Left colon (tissue), 2 donors: ENCODE data around the gene CEP350. TPM values are rescaled to one million over a fixed set of nuclear protein-coding genes. Genes with fewer than 3 reads are reported as not detected.
"Not testable (repeated sequence)": the region's sequence is repeated elsewhere in the genome, so short reads cannot be mapped to it uniquely, and the experiment has no call there.

Experiments
- ATAC-seq: fragments of 200-7000 bp; cut with Tn5 transposase; one replicate; pipeline ENCODE4 v1.9.1; 2020; ENCODE audit warnings: mild to moderate bottlenecking, moderate library complexity
- DNase-seq, 2 donors: peaks; one replicate each; pipeline ENCODE4 v3.0.0-alpha.2; 2020
- intact Hi-C, 2 donors: fragments of 100-400 bp; cut with DNase I in 1 of 2; cut with micrococcal nuclease in 1 of 2; formaldehyde crosslinking; loops; one replicate each; pipeline versions ENCODE4 v1.11.2 to v1.14.0; 2022; cut with DNase I, micrococcal nuclease
- total RNA-seq, 2 donors: library from RNA; stranded (reverse); fragmentation: NEBNext Ultra II Directional; extraction: Animal tissue kit (Norgen Biotek cat#: 25700); gene quantifications; one replicate each; pipeline ENCODE4 v1.2.1, GENCODE V29; 2021
- donor health status: DM: no; HTN: no; CAD: no.
- donor health status: DM: yes; HTN: yes; CAD: no.

CEP350 gene
- total RNA-seq, 2 donors from 2014 or later, result 47.7 to 49.7 TPM

GRCh38 chr1:179971563-179972496 lies 17.2 kb downstream of the CEP350 start:
- no peak for DNase-seq
- no peak for ATAC-seq
- intact Hi-C loops, result no loop called here

- ATAC-seq (no peak), DNase-seq (no peak)
- intact Hi-C loops, result no loop called here
These were observed 18.8 kb downstream of the CEP350 start for GRCh38 chr1:179973198-179974110.

GRCh38 chr1:179976970-179977651 lies 22.5 kb downstream of the CEP350 start:
- intact Hi-C loops, result no loop called here
- no peak for ATAC-seq
- no peak for DNase-seq

GRCh38 chr1:179978199-179979079 lies 23.8 kb downstream of the CEP350 start:
- no peak for DNase-seq
- intact Hi-C loops, result no loop called here
- ATAC-seq, result no peak

- ATAC-seq (no peak), DNase-seq (no peak)
- intact Hi-C loops, result no loop called here
These were observed 29.5 kb downstream of the CEP350 start for GRCh38 chr1:179984101-179984500.

- intact Hi-C loops, result no loop called here
- ATAC-seq, result no peak
These were observed 30.3 kb downstream of the CEP350 start for GRCh38 chr1:179984942-179985341.

GRCh38 chr1:179990847-179991246 lies 36.2 kb downstream of the CEP350 start:
- no peak for DNase-seq
- intact Hi-C loops, result no loop called here
- ATAC-seq, result no peak

More at GRCh38 chr1:179984942-179985341, 30.3 kb downstream of the CEP350 start:
- DNase-seq, result no peak

- intact Hi-C loops, result no loop called here
- no peak for DNase-seq
- no peak for ATAC-seq
These were observed 41.0 kb downstream of the CEP350 start for GRCh38 chr1:179995576-179995975.

GRCh38 chr1:179996099-179996498 lies 41.5 kb downstream of the CEP350 start:
- DNase-seq, result no peak

GRCh38 chr1:180000575-180000974 lies 46.0 kb downstream of the CEP350 start:
- intact Hi-C loops, result no loop called here
- DNase-seq, result no peak
- no peak for ATAC-seq

More at GRCh38 chr1:179996099-179996498, 41.5 kb downstream of the CEP350 start:
- ATAC-seq, result no peak
- intact Hi-C loops, result no loop called here

- intact Hi-C loops, result no loop called here
- ATAC-seq (no peak), DNase-seq (no peak)
These were observed 47.8 kb downstream of the CEP350 start for GRCh38 chr1:180002437-180002836.

GRCh38 chr1:180003026-180003695 lies 48.6 kb downstream of the CEP350 start:
- intact Hi-C loops, result no loop called here
- ATAC-seq (no peak), DNase-seq (no peak)

GRCh38 chr1:180006762-180007161 lies 52.2 kb downstream of the CEP350 start:
- intact Hi-C loops, DNase-seq, ATAC-seq: not testable (repeated sequence)

- DNase-seq, result no peak
- intact Hi-C loops, result no loop called here
- ATAC-seq, result peak; percentile 82
These were observed 65.4 kb downstream of the CEP350 start for GRCh38 chr1:180020017-180020416.

GRCh38 chr1:180026556-180026955 lies 71.9 kb downstream of the CEP350 start:
- intact Hi-C loops, result no loop called here
- no peak for ATAC-seq
- no peak for DNase-seq

- DNase-seq, result no peak
These were observed 73.4 kb downstream of the CEP350 start for GRCh38 chr1:180027949-180028445.

GRCh38 chr1:180028864-180029263 lies 74.3 kb downstream of the CEP350 start:
- ATAC-seq (no peak), DNase-seq (no peak)
- intact Hi-C loops, result no loop called here

More at GRCh38 chr1:180027949-180028445, 73.4 kb downstream of the CEP350 start:
- no peak for ATAC-seq
- intact Hi-C loops, result no loop called here
